Measurements from ENCODE around the gene LPP.

The LPP gene

DNA sequence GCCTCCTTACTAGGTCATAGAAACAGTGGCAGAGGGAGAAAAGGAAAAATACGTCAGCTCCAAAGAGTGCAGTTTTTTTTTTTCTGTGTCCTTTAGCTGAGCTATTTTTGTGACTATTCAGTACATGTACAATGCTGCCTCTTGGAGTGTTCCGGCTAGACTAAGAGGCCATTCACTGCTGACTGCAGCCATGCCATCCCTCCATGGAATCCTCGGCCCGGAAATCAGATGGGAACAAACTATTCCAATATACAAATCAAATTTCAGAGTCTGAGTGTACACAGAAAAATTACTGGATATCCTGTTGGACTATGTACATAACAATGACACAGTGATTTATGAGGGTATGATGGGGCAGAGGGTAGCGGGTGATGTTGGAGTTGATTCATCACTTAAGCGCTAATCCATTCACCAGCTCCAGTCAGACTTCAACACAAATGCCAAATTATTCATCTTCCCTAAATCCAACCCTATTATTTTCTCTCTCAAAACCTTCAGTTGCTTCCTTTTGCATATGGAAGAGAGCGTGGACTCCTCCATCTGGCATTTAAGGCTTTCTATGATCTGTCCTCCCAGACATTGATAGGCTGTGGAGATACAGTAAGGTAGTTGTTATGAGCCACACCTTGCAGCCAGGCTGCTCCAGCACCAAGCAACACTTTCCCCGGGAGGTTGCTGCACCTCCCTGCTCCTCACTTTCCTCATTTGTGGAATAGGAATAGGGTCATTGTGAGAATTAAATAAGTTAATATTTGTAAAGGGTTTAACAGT, 109.1 kb downstream of the LPP start:
- DNase-seq (ENCODE audit: low read depth), result peak; percentile 82
- no peak overlapping the region for H3K4me3 ChIP-seq (ENCODE audit: low read depth, low read length)

DNA sequence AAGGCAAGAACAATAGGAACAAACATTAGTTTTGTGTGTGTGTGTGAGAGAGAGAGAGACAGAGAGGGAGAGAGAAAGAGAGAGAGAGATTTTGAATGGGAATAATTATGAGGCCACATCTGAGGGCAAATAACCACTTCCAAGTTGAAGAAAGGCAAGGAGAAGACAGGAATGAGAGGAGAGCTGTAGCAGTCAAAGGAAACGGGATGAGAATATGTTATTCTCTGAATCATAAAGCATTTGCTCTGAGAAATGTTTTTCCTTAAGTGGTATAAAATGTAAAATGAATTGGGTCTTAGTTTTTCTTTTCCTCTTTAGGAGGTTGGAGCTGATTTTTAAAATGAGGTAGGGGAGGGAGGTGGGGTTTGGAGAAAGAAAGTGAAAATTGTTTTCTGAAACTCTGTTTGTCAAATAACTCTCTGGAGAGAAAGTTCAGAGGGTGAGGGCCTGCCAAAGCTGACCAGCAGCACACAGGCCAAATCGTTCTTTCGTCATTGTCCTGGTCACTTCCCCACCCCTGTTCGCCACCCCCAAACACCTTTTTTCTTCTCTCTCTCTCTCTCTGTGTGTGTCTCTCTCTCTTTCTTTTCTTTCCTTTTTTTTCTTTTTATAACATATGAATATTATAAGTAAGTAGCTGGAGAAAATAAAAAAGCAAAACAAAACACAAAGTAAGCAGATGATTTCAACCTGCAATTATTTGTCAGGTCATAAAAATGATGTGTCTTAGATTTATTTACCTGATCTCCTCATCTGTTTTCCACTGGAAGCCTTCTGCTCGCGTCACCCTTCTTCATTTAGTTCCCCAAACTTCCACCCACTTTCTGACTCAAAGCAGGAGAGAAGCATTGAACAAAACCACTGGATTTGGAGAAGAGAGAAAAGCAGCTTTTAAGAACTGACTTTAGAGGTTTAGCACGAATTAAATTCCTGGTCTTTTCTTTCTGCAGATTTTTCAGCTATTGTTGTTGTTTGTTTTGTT, 110.6 kb downstream of the LPP start:
- DNase-seq (ENCODE audit: low read depth), result no peak
- H3K4me3 ChIP-seq (ENCODE audit: low read depth, low read length), result no peak overlapping the region

DNA sequence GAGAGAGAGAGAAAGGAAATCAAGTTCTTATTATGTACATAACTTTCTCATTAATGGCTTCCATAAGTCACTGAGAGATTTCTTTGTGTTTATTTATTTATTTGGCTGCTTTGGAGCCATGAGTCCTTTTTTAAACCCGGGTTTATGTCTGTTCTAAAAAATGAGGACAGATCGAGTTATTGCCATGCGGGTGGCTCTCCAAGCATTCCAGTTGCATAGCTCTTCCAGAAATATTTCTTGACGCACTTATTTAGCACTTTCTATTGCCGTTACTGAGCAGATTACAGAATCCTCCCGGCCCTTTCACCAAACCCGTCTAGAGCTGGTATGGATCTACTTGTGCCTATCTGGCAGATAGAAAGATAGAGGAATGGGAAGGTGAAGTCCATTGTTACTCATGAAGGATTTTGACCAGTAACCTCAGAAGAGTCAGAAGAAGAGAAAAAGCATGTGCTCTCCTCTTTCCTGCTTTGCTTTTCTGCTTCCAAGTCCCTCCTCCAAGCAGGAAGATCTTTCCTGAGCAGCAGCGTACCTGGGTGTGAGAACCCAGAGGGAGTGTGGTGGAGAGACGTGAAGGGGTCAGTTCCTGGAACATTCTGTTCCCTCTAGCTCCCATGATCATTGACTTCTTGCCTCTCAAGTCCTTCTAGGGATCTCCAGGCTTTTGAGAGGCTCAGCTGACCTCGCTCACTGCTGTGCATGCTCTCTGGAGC, 112.8 kb downstream of the LPP start:
- H3K4me3 ChIP-seq (ENCODE audit: low read depth, low read length), result peak overlapping the region; percentile 25
- peak; percentile 84 for DNase-seq (ENCODE audit: low read depth)

DNA sequence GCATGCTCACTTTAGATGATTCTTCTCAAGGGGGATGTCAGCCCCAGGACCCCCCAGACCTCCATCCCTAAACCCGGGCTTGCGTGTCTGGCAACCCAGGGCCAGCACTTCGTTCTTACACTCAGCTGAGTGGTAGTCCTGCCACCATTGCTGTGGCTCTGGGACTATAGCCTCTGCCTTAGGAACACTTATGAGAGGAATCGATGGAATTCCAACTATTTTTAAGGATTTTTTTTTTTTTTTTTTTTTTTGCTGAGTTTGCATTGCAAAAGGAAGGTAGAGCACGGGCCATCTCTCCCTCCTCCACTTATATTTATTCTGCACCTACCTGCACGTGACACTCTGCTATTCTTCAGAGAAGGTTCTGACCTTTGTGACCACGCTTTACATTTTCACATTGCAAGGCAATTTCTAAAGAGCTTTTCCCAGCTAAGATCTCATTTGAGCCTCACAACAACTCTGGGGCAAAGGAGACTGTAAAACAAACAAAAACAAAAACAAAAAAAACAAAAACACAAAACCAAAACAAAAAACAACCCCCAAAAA, 113.9 kb downstream of the LPP start:
- no peak overlapping the region for H3K4me3 ChIP-seq (ENCODE audit: low read depth, low read length)
- DNase-seq (ENCODE audit: low read depth), result no peak

DNA sequence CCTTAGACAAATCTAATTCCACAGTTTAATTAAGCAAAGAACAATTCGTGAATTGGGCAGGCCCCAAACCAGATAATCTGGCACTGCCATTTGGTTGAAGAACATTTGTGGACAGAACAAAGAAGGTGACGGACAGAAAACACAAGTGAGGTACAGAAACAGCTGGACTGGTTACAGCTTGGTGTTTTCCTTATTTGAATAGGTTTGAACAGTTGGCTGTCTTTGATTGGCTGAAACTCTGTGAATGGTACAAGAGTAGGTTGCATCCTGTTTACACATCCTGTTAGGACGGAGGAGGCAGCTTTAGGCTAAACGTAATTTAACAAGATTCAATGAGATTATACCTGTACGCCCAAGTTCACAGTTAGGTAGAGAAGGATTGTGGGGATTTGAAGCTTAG, 114.4 kb downstream of the LPP start:
- no peak overlapping the region for H3K4me3 ChIP-seq (ENCODE audit: low read depth, low read length)
- DNase-seq (ENCODE audit: low read depth), result no peak

DNA sequence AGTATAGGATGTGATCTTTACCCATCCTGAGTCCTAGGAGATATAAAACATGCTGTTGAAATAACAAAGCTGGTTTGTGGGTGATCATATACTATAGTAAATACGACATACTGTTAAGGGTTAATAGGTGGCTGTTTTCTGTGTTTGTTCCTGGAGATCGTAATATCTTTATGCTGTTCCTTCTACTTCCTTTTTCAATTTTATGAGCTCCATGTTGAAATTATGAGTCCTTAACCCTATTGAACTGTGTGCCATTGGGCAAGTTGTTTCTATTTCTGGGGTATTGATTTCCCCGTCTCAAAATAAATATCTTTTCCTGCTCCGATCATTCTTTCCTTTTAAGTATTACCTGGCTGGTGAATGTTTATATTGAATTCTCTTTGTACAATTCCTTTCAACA, 115.1 kb downstream of the LPP start:
- no peak for DNase-seq (ENCODE audit: low read depth)
- no peak overlapping the region for H3K4me3 ChIP-seq (ENCODE audit: low read depth, low read length)

DNA sequence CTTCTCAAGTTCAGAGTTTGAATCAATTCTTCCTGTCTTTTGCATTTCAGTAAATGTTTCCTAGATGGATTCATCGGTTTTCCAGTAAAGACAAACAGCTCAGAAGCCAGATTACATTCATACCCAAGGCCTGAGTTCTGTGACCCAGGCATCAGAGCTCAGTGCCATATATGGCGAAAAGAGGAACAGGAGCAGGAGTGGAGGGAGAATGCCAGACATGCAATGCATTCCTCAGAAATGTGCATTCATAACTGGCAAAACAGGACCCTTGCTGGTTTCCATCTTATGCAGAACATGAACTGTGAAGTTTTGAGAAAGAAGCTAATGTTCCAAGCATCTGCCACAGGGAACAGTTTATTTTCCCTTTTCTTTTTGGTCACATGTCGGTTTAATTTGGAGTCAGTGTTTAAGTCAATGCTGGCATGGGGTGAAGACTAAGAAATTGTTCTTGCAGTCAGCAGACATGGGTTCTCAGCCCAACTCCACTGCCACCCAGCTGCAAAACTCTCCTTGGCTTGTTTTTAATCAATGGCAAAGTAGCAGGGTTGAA, 116.5 kb downstream of the LPP start:
- H3K4me3 ChIP-seq (ENCODE audit: low read depth, low read length), result no peak overlapping the region
- DNase-seq (ENCODE audit: low read depth), result peak; percentile 94

DNA sequence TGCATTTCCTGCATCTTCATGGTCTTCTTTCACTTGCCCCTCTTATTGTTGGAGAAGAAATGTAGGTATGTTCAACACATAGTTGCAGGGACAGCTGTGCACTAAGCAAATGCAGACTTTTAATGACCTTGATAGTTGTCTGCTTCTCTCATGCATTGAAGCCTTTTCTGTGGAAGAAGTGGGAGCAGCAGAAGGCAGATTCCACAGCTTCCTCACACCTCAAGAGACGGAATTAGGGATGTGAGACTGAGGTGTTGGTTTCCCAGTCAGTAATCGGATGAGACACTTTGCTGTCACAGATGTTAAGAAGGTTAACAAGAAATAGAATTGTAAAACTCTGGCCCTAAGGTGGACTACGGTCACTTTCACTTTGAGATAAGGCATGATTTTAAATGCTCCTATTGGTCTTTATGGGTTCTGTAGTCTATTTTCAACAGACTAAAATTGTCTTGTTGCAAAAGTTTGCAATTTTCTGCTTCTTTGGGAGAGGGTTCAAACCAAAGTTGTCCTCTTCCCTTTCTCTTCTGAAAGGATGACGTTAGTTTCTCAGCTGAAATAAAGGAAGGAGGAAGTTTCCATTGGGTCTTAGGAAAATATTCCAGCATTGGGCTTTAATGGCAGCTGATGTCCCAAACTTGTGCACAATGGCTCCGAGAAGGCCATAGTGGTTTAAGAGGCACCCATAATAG, 117.4 kb downstream of the LPP start:
- no peak overlapping the region for H3K4me3 ChIP-seq (ENCODE audit: low read depth, low read length)

DNA sequence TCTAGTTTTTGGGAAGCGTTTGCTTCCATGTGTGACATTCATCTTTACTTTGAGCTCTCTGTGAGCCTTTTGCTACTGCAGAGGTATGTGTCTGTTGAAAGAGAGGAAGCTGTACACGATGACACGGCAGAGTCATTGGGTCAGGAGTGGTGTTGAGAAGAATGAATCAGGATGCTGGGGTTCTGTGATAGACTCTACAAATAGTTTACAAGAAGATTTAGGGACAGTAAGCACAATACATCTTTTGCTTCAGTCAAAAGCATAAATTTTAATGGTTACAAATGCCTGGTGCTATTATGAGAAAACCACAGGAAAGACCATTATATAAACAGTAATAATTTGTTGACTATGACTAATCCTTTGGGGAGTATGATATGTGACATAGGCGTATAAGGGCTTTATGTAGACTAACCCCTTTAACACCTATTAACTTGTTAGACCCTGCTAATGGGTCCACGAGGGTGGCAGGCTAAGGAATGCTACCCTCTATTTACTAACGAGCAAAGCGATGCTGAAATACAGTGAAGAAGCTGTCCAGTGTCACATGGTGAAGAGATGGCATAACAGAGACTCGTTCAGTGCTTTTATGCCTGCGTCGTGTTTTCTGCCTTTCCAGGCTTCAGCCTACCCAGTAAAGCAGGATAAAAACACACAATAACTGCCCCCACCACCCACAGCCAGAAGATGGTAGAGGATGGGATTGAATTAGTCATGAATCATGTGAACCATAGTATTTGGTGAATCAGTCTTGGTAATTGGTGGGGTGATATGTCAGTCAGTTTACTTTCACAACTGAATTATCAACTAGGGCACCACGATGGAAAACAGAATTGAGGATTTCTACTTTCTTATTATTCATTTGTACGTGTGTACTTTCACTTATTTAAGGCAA, 118.8 kb downstream of the LPP start:
- H3K4me3 ChIP-seq (ENCODE audit: low read depth, low read length), result no peak overlapping the region
- no peak for DNase-seq (ENCODE audit: low read depth)

More for the DNA sequence above, 117.4 kb downstream of the LPP start:
- no peak for DNase-seq (ENCODE audit: low read depth)

DNA sequence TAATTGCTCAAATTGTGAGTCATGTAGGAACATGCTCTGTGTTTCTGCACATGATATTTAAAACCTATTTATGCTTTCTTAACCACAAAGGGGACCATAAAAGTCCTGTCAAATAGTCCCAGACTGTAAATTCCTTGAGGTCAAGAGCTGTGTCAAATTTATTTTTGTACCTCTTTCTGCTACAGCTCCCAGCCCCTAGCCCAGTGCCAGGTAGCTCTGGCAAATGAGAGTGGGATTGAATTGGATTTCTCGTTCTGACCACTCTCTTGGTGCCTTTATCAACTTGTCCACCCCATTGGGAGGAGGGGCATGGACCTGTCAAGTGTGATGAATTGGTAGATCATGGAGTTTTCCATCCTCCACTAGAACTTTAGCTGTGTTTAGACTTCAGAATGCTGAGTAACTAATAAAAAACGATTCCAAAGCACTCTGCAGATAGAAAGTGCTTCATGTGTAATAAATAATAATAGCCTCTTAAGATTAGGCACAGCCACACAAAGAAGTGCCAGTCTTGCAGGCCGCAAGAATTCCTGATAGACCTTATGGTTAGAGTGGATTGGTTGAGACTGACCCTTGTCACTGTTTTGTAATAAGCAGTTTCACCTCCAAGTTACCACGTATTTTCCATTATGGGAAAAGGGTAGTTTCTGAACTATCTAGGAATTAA, 120.4 kb downstream of the LPP start:
- no peak overlapping the region for H3K4me3 ChIP-seq (ENCODE audit: low read depth, low read length)
- DNase-seq (ENCODE audit: low read depth), result no peak

DNA sequence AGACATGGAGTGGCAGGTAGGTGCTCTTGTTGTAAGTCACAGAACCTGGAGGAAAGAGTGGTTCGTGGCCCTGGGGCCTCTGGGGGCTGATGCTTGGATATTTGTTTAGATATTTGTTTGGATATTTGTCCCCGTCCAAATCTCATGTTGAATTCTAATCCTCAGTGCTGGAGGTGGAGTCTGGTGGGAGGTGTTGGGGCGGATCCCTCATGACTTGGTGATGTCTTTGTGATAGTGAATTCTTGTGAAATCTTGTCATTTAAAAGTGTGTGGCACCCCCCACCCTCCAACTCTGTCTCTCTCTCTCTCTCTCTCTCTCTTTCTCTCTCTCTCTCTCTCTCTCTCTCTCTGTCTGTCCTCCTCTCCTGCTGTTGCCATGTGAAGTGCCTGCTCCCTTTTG, 122.4 kb downstream of the LPP start:
- no peak overlapping the region for H3K4me3 ChIP-seq (ENCODE audit: low read depth, low read length)
- no peak for DNase-seq (ENCODE audit: low read depth)

DNA sequence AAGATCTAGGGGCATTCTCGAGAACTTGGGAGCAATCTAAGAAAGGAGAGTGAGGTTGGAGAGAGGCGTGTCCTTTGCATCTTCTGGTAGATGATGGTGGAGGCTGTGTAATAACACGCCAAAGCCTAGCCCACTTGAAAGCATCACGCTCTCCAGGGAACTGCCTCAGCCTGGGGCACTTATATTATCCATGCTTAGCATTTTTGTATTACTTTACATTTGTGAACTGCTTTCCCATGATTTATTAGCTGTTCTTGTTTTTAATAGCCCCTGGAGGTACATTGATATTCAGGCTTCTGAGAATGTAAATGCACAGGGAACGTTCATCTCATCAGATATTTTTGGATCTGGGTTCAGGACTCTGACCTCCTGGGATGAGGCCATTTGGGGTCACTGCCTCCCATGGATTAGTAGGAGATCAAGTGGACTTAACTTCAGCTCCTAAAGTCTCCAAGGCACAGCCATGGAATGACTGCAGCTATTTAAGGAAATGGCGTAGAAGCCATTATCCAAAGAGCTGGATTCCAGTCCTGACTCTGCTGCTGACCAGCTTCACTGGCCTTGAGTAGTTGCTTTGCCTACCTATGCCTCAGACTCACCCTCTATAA, 124.9 kb downstream of the LPP start:
- H3K4me3 ChIP-seq (ENCODE audit: low read depth, low read length), result no peak overlapping the region
- DNase-seq (ENCODE audit: low read depth), result no peak

DNA sequence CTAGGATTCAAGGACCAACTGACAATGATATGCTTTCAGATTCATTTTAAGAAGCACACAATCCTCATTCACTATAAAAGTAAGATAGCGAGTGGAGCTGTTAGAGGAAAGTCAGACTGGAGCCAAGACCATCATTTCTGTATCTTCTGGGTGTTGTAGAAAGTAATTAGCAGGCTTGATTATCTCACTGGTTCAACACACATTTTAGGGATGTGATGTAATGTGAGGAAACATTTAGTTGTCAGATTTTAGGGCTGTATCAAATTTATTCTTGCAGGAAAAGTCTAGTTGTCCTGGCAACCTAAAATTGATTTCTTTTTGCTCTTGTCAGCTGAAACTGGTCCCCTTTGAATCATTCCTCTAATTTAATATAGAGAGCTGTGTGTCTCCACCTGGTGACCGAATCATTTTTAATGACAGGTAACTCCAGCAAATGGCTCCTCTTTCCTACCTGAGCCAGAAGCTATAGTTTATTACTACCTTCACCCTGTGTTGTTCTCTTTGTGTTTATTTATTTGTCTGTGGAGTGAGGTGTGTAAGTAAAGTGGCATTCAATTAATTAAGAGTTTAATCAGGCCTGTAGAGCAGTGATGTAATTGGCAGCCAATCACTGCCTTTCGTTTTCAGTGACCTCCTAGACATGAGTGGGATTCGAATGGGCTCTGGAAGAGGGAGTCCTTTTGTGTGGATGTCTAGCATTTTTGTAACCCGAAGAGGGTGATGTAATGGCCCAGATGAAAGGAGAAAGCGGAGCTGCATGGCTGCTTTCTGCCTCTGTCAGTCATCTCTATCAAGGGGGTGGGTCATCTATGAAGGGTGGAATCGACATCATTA, 125.8 kb downstream of the LPP start:
- no peak for DNase-seq (ENCODE audit: low read depth)
- H3K4me3 ChIP-seq (ENCODE audit: low read depth, low read length), result no peak overlapping the region

DNA sequence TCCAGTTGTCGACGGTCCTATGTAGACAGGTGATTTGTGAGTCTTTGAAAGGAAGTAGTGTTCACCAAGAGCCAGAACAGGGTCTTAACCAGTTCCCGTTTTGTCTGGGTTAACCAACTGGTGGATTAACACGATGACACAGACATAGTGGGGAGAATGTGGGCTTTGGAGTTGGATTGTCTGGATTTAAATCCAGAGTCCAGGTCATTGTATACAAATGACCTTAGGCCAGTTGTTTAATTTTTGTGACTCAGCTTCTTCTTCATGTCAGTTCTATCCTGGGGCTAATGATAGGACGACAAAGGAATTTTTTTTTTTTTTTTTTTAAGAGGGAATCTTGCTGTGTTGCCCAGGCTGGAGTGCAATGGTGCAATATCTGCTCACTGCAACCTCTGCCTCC, 126.7 kb downstream of the LPP start:
- DNase-seq (ENCODE audit: low read depth), result no peak
- no peak overlapping the region for H3K4me3 ChIP-seq (ENCODE audit: low read depth, low read length)

DNA sequence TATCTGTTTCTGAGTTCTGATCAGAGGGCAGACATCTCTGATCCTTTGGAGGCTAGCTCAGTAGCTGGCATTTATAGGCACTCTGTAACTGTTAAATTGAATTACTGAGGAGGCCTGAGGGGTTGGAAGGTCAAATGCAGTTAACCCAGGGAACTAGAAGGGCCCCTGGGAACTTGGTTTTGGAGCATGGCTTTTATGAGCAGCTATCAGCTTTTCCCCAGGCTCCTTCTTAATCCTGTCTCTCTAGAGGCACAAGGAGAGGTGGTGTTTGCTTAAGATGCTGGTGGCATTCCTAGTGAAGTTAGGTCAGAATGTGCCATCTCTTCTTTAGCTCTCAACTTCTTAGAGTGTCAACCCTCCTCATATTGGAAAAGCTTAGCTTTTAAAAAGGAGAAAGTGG, 128.9 kb downstream of the LPP start:
- H3K4me3 ChIP-seq (ENCODE audit: low read depth, low read length), result no peak overlapping the region
- no peak for DNase-seq (ENCODE audit: low read depth)

DNA sequence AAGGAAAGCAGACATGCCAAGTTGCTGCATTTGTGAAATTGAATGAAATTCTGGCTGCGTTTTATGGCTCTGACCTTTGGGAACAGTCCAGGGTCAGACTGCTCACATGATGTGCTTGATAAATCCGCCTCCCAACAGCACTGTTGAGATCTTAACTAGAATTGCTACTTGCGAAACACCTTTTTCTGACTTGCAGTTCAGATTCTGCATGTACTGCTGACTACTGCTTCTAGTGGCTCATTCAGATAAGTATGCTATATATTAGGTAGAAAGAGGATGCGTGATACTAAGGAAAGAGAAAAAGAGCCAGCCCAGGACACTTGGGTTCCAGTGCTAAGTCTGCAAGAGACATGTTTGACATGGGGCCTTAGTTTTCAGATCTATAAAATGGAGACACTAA, 129.4 kb downstream of the LPP start:
- DNase-seq (ENCODE audit: low read depth), result no peak

More for the DNA sequence above, 129.4 kb downstream of the LPP start:
- no peak overlapping the region for H3K4me3 ChIP-seq (ENCODE audit: low read depth, low read length)

All from skeletal muscle cell (primary cell).